A549 (cell line): Measurements from ENCODE around the gene ARID1B. TPM values are rescaled to one million over a fixed set of nuclear protein-coding genes. Genes with fewer than 3 reads are reported as not detected.

Source experiments
- ATAC-seq, 2 experiments: fragments of 200-7000 bp in 1 of 2; fragments of >200 bp in 1 of 2; cut with Nextera tagmentation in 1 of 2; cut with Tn5 transposase in 1 of 2; 3 replicates each; pipeline versions ENCODE4 v1.8.0 to v1.9.1; 2018 to 2020; ENCODE audit warnings: mild to moderate bottlenecking in 1 of 2, moderate library complexity in 1 of 2
- CTCF ChIA-PET: fragments of 300-600 bp; sonication (Branson Sonifier 250); formaldehyde crosslinking; extraction: SDS; loops from one replicate; lab custom pipeline; 2021; ENCODE audit warnings: antibody characterized with exemption, inconsistent platforms; lab: Yijun Ruan, JAX
- POLR2A ChIA-PET: fragments of 350-600 bp; formaldehyde crosslinking; extraction: SDS; loops from one replicate; lab custom pipeline; 2021; ENCODE audit warnings: antibody characterized with exemption, inconsistent platforms; lab: Yijun Ruan, JAX
- DNase-seq, 2 experiments: peaks; one replicate each; pipeline versions ENCODE4 v3.0.0 to v3.0.0-alpha.2; 2011 to 2016; ENCODE audit warnings: low read depth in 1 of 2, low spot score in 1 of 2
- FAIRE-seq: peaks from 2 replicates; lab custom pipeline; 2011; peaks lifted over from hg19 to GRCh38; lab: Jason Lieb, UNC
- H3K27ac ChIP-seq, 2 experiments: fragments of >200 bp; sonication (Bioruptor Twin); formaldehyde crosslinking; 3 replicates each; pipeline ENCODE4 v1.5.1; 2016 to 2017
- H3K4me1 ChIP-seq: fragments of >200 bp; sonication (Bioruptor Twin); formaldehyde crosslinking; 3 replicates; pipeline ENCODE4 v1.6.1; 2016
- H3K4me2 ChIP-seq: fragments of >200 bp; sonication (Bioruptor Twin); formaldehyde crosslinking; 3 replicates; pipeline ENCODE4 v1.6.1; 2016
- H3K4me3 ChIP-seq: fragments of >200 bp; sonication (Bioruptor Twin); formaldehyde crosslinking; 3 replicates; pipeline ENCODE4 v1.5.1; 2016
- H3K9me3 ChIP-seq: fragments of >200 bp; sonication (Bioruptor Twin); formaldehyde crosslinking; 3 replicates; pipeline ENCODE4 v1.6.1; 2016
- BCL3 ChIP-seq: fragments of >200 bp; sonication (Bioruptor Twin); formaldehyde crosslinking; IDR thresholded peaks from 3 replicates; pipeline ENCODE4 v1.6.1; 2016
- E2F6 ChIP-seq: IDR thresholded peaks from 2 replicates; pipeline ENCODE4 v1.6.1; 2012; ENCODE audit warnings: low read depth, borderline replicate concordance
- EHMT2 ChIP-seq: fragments of 200-600 bp; sonication (generic); IDR thresholded peaks from 2 replicates; pipeline ENCODE4 v1.6.1; 2016; ENCODE audit warnings: antibody characterized with exemption, low read depth, mild to moderate bottlenecking, moderate library complexity
- FOSB ChIP-seq: fragments of 250-450 bp; sonication (Bioruptor Pico); IDR thresholded peaks from 2 replicates; pipeline ENCODE4 v1.5.0; 2020; ENCODE audit warnings: mild to moderate bottlenecking, moderate library complexity
- GATA3 ChIP-seq: IDR thresholded peaks from 2 replicates; pipeline ENCODE4 v1.6.1; 2012; ENCODE audit warnings: borderline replicate concordance
- HOXB5 ChIP-seq: fragments of 250-450 bp; sonication (Bioruptor Pico); IDR thresholded peaks from 2 replicates; pipeline ENCODE4 v1.5.0; 2020; ENCODE audit warnings: mild to moderate bottlenecking, moderate library complexity
- JUN ChIP-seq, 2 experiments: fragments of >200 bp; sonication (Bioruptor Twin); formaldehyde crosslinking; IDR thresholded peaks; 2 replicates in 1 of 2; 3 replicates in 1 of 2; pipeline ENCODE4 v1.6.1; 2016 to 2017
- JUNB ChIP-seq: fragments of >200 bp; sonication (Bioruptor Twin); formaldehyde crosslinking; IDR thresholded peaks from 2 replicates; pipeline ENCODE4 v1.6.1; 2016
- MAFK ChIP-seq: fragments of 450-650 bp; IDR thresholded peaks from 2 replicates; pipeline ENCODE4 v1.6.1; 2014; ENCODE audit not compliant: partially characterized antibody
- PHF8 ChIP-seq: fragments of 200-600 bp; sonication (generic); IDR thresholded peaks from 2 replicates; pipeline ENCODE4 v1.6.1; 2016; ENCODE audit warnings: low read depth, mild to moderate bottlenecking, antibody characterized with exemption, moderate library complexity, borderline replicate concordance
- POLR2A ChIP-seq: IDR thresholded peaks from 2 replicates; pipeline ENCODE4 v1.6.1; 2012; ENCODE audit warnings: mild to moderate bottlenecking, low read length
- POLR2AphosphoS2 ChIP-seq: conservative IDR thresholded peaks from 2 replicates; pipeline ENCODE4 v1.6.1; 2012; ENCODE audit warnings: low read length, improper control_type of control experiment, inconsistent platforms
- RAD21 ChIP-seq, 2 experiments: fragments of >200 bp in 1 of 2; sonication (Bioruptor Twin) in 1 of 2; formaldehyde crosslinking in 1 of 2; IDR thresholded peaks in 1 of 2; conservative IDR thresholded peaks in 1 of 2; 2 replicates in 1 of 2; 3 replicates in 1 of 2; pipeline ENCODE4 v1.6.1; 2012 to 2018; ENCODE audit warnings: inconsistent platforms in 1 of 2
- SMC3 ChIP-seq: fragments of >200 bp; sonication (Bioruptor Twin); formaldehyde crosslinking; IDR thresholded peaks from 3 replicates; pipeline ENCODE4 v1.6.1; 2018; ENCODE audit warnings: inconsistent platforms
- ZFP36 ChIP-seq: fragments of 450-650 bp; IDR thresholded peaks from 2 replicates; pipeline ENCODE4 v1.6.1; 2014; ENCODE audit warnings: borderline replicate concordance; ENCODE audit not compliant: partially characterized antibody
- ZNF302 ChIP-seq: fragments of 250-450 bp; sonication (Bioruptor Pico); IDR thresholded peaks from 2 replicates; pipeline ENCODE4 v1.9.0; 2021; ENCODE audit warnings: inconsistent platforms, mild to moderate bottlenecking, moderate library complexity
- WGBS: methylation state at CpG from one replicate; pipeline ENCODE4 v1.1.6; 2017; ENCODE audit errors: missing lambda C conversion rate; 5-methylcytosine and 5-hydroxymethylcytosine counted together
- polyA plus RNA-seq, 4 experiments: library from polyadenylated mRNA; depleted of rRNA in 3 of 4; stranded (reverse); fragments of >200 nt; fragmentation: RNase III in 1 of 4; extraction: RNeasy Plus Mini Kit Qiagen cat#74134 plus additional on column Dnase treatment in 1 of 4; gene quantifications; 2 replicates in 3 of 4; 3 replicates in 1 of 4; pipeline ENCODE4 v1.2.3, GENCODE V29; 2011 to 2017
- TF ChIP-seq, protein P1 (sequence below): IDR thresholded peaks from 2 replicates; pipeline ENCODE4 v1.6.1; 2012
- TF ChIP-seq, protein P2 (sequence below): fragments of >200 bp; sonication (Bioruptor Twin); formaldehyde crosslinking; IDR thresholded peaks from 3 replicates; pipeline ENCODE4 v1.5.1; 2016

ARID1B gene
- polyA plus RNA-seq, 2 of the 4 experiments (the other 2 are of a cell fraction): 13.5 to 16.3 TPM

DNA sequence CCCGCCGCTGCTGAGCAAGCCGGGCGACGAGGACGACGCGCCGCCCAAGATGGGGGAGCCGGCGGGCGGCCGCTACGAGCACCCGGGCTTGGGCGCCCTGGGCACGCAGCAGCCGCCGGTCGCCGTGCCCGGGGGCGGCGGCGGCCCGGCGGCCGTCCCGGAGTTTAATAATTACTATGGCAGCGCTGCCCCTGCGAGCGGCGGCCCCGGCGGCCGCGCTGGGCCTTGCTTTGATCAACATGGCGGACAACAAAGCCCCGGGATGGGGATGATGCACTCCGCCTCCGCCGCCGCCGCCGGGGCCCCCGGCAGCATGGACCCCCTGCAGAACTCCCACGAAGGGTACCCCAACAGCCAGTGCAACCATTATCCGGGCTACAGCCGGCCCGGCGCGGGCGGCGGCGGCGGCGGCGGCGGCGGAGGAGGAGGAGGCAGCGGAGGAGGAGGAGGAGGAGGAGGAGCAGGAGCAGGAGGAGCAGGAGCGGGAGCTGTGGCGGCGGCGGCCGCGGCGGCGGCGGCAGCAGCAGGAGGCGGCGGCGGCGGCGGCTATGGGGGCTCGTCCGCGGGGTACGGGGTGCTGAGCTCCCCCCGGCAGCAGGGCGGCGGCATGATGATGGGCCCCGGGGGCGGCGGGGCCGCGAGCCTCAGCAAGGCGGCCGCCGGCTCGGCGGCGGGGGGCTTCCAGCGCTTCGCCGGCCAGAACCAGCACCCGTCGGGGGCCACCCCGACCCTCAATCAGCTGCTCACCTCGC, 1.5 kb downstream of the ARID1B start:
- TF ChIP-seq MAFK (no peak), EHMT2 (no peak), GATA3 (no peak), JUN (IDR thresholded peaks at IDR 0.05) (peak; percentile 14 to 47; a peak in 3 of 5 replicates), POLR2A (peak; percentile 28; the same call in 1 of the 2 replicates), BCL3 (no peak; the same call in 2 of the 3 replicates), PHF8 (peak; percentile 31; the same call in 1 of the 2 replicates), HOXB5 (CRISPR knock-in tag) (no peak), POLR2AphosphoS2 (no peak)
- TF ChIP-seq, all 56 proteins: peak for 3
- FAIRE-seq (no peak), DNase-seq (peak in 1 of 2 experiments; percentile 42), ATAC-seq (peak; percentile 5 to 17; a peak in 4 of 6 replicates)
- ChIA-PET POLR2A (interaction anchor here (0.9 to 2.5 kb wide), 3 partner anchors 59 to 92 kb away, joined by 6 to 17 read pairs (median 7); no protein-coding TSS in a partner anchor), CTCF (interaction anchor here (1.2 kb wide), 1 partner anchor 49 kb away, joined by 5 read pairs; no protein-coding TSS in a partner anchor)
- Histone ChIP-seq H3K4me2 (peak overlapping the region; percentile 78), H3K9me3 (no peaks in the 10 kb centered on the region), H3K4me1 (peaks cover 46% of the 10 kb centered on the region), H3K27ac (peak overlapping the region; percentile 98 to 100), H3K4me3 (peak overlapping the region; percentile 87)
- no CpG with 5 or more reads among the region's 100 CpGs for WGBS

DNA sequence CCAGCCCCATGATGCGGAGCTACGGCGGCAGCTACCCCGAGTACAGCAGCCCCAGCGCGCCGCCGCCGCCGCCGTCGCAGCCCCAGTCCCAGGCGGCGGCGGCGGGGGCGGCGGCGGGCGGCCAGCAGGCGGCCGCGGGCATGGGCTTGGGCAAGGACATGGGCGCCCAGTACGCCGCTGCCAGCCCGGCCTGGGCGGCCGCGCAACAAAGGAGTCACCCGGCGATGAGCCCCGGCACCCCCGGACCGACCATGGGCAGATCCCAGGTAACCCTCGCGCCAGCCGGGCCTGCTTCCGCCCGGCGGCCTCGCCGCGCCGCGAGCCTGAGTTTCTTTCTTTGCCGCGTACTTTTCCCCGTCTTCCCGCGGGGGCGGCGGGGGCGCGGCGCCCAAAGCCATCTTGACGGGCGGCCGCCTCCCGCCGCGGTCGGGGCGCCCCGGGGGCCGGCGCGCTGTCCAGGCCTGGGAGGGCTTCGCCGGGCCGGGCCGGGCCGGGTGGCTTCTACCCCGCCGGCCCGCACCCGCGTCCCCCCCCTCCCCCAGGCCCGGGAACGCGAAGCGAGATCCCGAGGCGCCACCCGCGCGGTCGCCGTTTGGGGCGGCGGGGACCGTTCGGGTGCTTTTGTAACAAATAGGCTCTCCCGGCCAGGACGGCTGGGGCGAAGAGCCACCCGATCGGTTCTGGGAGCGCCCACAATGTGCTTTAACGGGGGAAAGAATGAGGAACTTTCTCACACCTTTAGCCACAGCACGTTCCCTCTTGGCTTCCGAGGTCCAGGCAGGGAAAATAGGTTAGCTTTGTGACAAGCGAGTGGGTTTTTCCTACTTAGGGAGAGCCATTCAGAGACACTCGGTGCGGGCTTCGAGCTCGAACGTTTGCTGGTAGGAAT, 2.3 kb downstream of the ARID1B start:
- peak; percentile 39 to 51 for ATAC-seq
- H3K4me1 ChIP-seq: peaks cover 47% of the 10 kb centered on the region
- FAIRE-seq: no peak
- TF ChIP-seq RAD21 (conservative IDR thresholded peaks at IDR 0.05 in 1 of 2, IDR thresholded peaks at IDR 0.05 in 1 of 2) (0 out of 5 replicates have a peak, but pooled peaks of 1 of the 2 experiments have one; percentile 8), ZFP36 (no peak), E2F6 (0 out of 2 replicates have a peak, but pooled peaks have one; percentile 21), JUNB (no peak), FOSB (CRISPR knock-in tag) (no peak), SMC3 (0 out of 3 replicates have a peak, but pooled peaks have one; percentile 3), MAFK (no peak), ZNF302 (CRISPR knock-in tag) (no peak), JUN (IDR thresholded peaks at IDR 0.05) (no peak; a peak in 1 of 5 replicates)
- TF ChIP-seq, protein P1, sequence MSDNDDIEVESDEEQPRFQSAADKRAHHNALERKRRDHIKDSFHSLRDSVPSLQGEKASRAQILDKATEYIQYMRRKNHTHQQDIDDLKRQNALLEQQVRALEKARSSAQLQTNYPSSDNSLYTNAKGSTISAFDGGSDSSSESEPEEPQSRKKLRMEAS: peak; percentile 64
- TF ChIP-seq, protein P2, sequence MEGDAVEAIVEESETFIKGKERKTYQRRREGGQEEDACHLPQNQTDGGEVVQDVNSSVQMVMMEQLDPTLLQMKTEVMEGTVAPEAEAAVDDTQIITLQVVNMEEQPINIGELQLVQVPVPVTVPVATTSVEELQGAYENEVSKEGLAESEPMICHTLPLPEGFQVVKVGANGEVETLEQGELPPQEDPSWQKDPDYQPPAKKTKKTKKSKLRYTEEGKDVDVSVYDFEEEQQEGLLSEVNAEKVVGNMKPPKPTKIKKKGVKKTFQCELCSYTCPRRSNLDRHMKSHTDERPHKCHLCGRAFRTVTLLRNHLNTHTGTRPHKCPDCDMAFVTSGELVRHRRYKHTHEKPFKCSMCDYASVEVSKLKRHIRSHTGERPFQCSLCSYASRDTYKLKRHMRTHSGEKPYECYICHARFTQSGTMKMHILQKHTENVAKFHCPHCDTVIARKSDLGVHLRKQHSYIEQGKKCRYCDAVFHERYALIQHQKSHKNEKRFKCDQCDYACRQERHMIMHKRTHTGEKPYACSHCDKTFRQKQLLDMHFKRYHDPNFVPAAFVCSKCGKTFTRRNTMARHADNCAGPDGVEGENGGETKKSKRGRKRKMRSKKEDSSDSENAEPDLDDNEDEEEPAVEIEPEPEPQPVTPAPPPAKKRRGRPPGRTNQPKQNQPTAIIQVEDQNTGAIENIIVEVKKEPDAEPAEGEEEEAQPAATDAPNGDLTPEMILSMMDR: 0 out of 3 replicates have a peak, but pooled peaks have one; percentile 7
- under 1% methylated on average over 9 of the region's 108 CpGs for WGBS
- POLR2A ChIA-PET: interaction anchor here (0.9 to 1.2 kb wide), 3 partner anchors 60 to 93 kb away, joined by 3 to 7 read pairs (median 6); no protein-coding TSS in a partner anchor
- H3K27ac ChIP-seq: peak overlapping the region; percentile 98 to 100
- CTCF ChIA-PET: interaction anchor here (1.0 to 1.2 kb wide), 2 partner anchors 48 to 100 kb away, joined by 3 to 5 read pairs; no protein-coding TSS in a partner anchor
- peak overlapping the region; percentile 78 for H3K4me2 ChIP-seq
- peak in 1 of 2 experiments; percentile 40 for DNase-seq
- peak overlapping the region; percentile 87 for H3K4me3 ChIP-seq
- no peaks in the 10 kb centered on the region for H3K9me3 ChIP-seq
